ENCODE data around the gene PHC2. TPM values are rescaled to one million over a fixed set of nuclear protein-coding genes. Genes with fewer than 3 reads are reported as not detected.

PHC2 gene
- total RNA-seq, 1 experiment from 2014 or later = 9.4 TPM

- Histone ChIP-seq H3K9ac (ENCODE audit: extremely low read depth, insufficient read length, low read length) (no peak overlapping the region), H3K27ac (ENCODE audit: insufficient read length, low read depth, low read length) (no peak overlapping the region), H4K20me1 (ENCODE audit: control insufficient read depth, insufficient read depth, insufficient read length) (no peaks in the 10 kb centered on the region)
Observed at GRCh38 chr1:33433509-33434362, 2.8 kb upstream of the PHC2 start.

More at GRCh38 chr1:33433509-33434362, 2.8 kb upstream of the PHC2 start:
- Histone ChIP-seq H3K79me2 (ENCODE audit: insufficient read depth, low read length) (no peaks in the 10 kb centered on the region), H3K79me1 (ENCODE audit: insufficient read depth, low read depth, low read length, poor library complexity, severe bottlenecking) (no peaks in the 10 kb centered on the region), H3T11ph (ENCODE audit: low read length) (no peak overlapping the region), H4K91ac (ENCODE audit: insufficient read length, low read depth, low read length) (no peak overlapping the region), H2AK5ac (ENCODE audit: insufficient read length, low read length) (no peak overlapping the region), H3K56ac (ENCODE audit: insufficient read length, low read depth, low read length) (no peak overlapping the region), H3K4me1 (ENCODE audit: insufficient read depth, low read length) (peaks cover 4% of the 10 kb centered on the region; the same call in 1 of the 2 replicates), H3K18ac (ENCODE audit: insufficient read length, low read depth, low read length) (no peak overlapping the region), H2BK20ac (ENCODE audit: low read depth, low read length, poor library complexity, severe bottlenecking) (no peak overlapping the region), H3K23me2 (ENCODE audit: insufficient read length, low read depth, low read length, poor library complexity, severe bottlenecking) (peaks cover 6% of the 10 kb centered on the region), H3K23ac (ENCODE audit: insufficient read length, low read depth, low read length) (no peak overlapping the region), H2BK5ac (ENCODE audit: insufficient read length, low read length) (no peak overlapping the region), H4K5ac (ENCODE audit: insufficient read length, low read depth, low read length) (no peak overlapping the region), H3K4ac (ENCODE audit: low read depth, low read length) (no peak overlapping the region), H3K14ac (ENCODE audit: insufficient read depth, low read length) (no peak overlapping the region), H2AFZ (ENCODE audit: low read length) (no peak overlapping the region), H2BK120ac (ENCODE audit: low read depth, low read length, poor library complexity, severe bottlenecking) (no peak overlapping the region), H3K4me2 (ENCODE audit: insufficient read depth, insufficient read length, low read length) (no peak overlapping the region), H3K9me3 (ENCODE audit: control insufficient read depth, low read depth, low read length) (no peaks in the 10 kb centered on the region), H4K8ac (replicated peaks; ENCODE audit: insufficient read length, low read depth, low read length) (no peak overlapping the region), H3K27me3 (ENCODE audit: insufficient read depth, low read length) (peaks cover 7% of the 10 kb centered on the region; the same call in 1 of the 2 replicates), H2BK12ac (ENCODE audit: insufficient read length, low read depth, low read length) (no peak overlapping the region), H2BK15ac (ENCODE audit: low read depth, low read length) (no peak overlapping the region)
- Mint-ChIP-seq H3K9me3 (no peaks in the 10 kb centered on the region), H3K36me3 (ENCODE audit: insufficient read depth in 1 of 3, low read depth in 3 of 3) (no peaks in the 10 kb centered on the region), H3K27ac (no peak overlapping the region), H3K27me3 (ENCODE audit: low read depth) (peaks cover 17% of the 10 kb centered on the region), H3K4me1 (peaks cover 3 to 14% of the 10 kb centered on the region in 2 experiments), H3K4me3 (no peak overlapping the region)
- WGBS (ENCODE audit: extremely low coverage, insufficient read length, low lambda C conversion rate) = no CpG with 5 or more reads among the region's 3 CpGs
- TF ChIP-seq, protein P1, sequence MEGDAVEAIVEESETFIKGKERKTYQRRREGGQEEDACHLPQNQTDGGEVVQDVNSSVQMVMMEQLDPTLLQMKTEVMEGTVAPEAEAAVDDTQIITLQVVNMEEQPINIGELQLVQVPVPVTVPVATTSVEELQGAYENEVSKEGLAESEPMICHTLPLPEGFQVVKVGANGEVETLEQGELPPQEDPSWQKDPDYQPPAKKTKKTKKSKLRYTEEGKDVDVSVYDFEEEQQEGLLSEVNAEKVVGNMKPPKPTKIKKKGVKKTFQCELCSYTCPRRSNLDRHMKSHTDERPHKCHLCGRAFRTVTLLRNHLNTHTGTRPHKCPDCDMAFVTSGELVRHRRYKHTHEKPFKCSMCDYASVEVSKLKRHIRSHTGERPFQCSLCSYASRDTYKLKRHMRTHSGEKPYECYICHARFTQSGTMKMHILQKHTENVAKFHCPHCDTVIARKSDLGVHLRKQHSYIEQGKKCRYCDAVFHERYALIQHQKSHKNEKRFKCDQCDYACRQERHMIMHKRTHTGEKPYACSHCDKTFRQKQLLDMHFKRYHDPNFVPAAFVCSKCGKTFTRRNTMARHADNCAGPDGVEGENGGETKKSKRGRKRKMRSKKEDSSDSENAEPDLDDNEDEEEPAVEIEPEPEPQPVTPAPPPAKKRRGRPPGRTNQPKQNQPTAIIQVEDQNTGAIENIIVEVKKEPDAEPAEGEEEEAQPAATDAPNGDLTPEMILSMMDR (conservative IDR thresholded peaks at IDR 0.05) = no peak
- DNase-seq = no peak

Measured in H9 (cell line).